HG03558 (cell line): ENCODE results near the gene RPGRIP1L.

Source experiments
- ATAC-seq: cut with Tn5 transposase; IDR thresholded peaks from one replicate; pipeline ENCODE4 v1.9.1; 2021; ENCODE audit warnings: moderate number of reproducible peaks; ENCODE audit not compliant: unreplicated experiment; ENCODE audit errors: extremely low read depth

Gene RPGRIP1L

DNA sequence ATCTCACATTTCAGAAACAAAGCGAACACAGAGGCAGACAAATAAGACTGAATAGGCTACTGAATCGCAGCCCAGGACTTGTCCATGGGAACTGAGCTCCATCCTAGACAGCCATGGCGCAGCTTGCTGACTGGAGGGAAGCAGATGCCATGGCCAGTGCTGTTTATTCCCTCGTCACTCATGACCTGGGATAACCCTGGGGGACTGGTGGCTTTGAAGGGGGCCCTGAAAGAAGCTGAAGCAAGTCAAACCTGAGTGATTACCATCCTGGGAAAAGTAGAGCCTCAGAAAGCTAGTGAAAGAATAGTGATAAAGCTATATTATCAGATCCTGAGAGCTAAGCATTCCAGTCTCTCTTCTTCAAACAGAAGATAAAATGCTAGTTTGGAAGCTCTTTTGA lies 94.1 kb downstream of the RPGRIP1L start:
- no peak for ATAC-seq

GRCh38 chr16:53608094-53608493 lies 95.6 kb downstream of the RPGRIP1L start:
- ATAC-seq, result no peak

GRCh38 chr16:53605831-53606400 lies 97.7 kb downstream of the RPGRIP1L start:
- ATAC-seq, result no peak

- ATAC-seq, result no peak
Measured at GRCh38 chr16:53605356-53605755, 98.3 kb downstream of the RPGRIP1L start.

DNA sequence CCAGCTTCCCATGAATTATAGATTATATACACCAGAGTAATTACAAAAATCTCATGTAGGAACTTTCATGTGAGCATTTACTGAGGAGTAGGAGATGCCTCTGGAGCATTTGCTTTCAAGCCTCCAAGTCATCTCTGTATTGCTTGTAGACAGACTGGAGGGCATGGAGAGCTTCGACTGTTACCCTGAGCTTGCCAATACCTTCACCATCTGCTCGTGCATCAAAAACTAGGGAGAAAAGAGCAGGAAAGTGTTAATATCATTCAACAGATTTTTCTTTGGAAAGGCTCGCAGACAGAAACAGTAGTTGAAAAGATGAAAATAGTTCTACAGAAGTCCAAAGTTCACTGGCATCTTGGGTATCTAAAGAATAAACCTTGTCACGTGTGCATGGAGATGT lies 101.7 kb downstream of the RPGRIP1L start:
- no peak for ATAC-seq

DNA sequence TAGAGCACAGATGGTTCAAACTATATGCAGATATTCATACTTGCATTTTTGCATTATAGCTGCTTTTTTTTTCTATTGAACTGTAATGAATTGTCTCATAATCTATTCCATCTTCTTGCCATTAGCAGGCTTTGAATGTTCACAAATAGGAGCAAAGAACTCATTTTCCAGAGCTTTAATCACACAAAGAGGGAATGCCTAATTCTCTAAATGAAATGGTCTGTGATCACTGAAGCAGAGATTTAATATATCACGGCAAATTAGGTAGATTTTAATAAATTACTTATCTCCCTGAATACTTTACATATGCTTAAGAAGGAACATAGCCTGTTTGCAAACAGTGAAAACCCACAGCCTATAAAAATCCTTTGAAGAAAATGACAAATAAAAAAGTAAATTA lies 103.0 kb downstream of the RPGRIP1L start:
- ATAC-seq, result no peak

GRCh38 chr16:53600126-53600525 lies 103.5 kb downstream of the RPGRIP1L start:
- ATAC-seq, result no peak

DNA sequence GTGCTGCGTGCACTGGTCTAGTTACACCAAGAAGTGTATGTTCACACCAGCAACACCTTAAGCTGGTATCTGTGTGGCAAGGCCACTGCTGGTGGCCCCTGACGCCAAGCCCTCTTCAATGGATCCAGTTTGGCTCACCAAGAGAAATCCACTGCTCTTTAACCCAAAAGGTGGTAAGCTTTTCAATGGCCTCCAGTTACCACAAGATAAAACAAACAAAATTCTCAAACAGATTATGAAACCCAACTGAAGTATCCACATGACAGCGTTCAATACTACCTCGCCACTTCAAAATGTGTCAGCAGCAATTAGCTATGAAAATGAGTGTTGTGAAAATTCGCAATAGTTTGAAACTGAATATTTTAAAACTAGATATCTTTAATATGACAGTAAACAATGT lies 104.1 kb downstream of the RPGRIP1L start:
- no peak for ATAC-seq

- no peak for ATAC-seq
Measured at GRCh38 chr16:53598511-53599275, 105.0 kb downstream of the RPGRIP1L start.

GRCh38 chr16:53597776-53598175 lies 105.9 kb downstream of the RPGRIP1L start:
- no peak for ATAC-seq

DNA sequence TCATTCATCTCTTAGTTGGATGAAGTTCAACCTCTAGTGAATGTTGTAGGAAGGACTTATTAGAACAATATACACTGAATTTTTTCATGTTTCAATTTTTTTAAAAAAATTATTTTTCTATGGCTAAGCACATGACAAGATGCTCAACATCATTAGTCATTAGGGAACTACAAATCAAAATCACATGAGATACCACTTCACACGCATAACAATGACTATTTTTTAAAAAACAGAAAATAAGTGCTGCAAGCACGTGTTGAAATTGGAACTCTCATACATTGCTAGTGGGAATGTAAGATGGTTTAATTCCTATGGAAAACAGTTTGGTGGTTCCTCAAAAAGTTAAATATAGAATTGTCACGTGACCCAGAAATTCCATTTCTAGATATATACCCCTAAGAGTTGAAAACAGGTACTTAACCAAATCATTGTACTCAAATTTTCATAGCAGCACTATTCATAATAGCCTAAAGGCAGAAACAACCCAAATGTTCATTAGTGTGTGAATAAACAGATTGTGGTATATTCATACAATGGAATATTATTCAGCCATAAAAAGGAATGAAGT lies 115.5 kb downstream of the RPGRIP1L start:
- no peak for ATAC-seq

GRCh38 chr16:53583401-53583800 lies 120.3 kb downstream of the RPGRIP1L start:
- ATAC-seq, result no peak

DNA sequence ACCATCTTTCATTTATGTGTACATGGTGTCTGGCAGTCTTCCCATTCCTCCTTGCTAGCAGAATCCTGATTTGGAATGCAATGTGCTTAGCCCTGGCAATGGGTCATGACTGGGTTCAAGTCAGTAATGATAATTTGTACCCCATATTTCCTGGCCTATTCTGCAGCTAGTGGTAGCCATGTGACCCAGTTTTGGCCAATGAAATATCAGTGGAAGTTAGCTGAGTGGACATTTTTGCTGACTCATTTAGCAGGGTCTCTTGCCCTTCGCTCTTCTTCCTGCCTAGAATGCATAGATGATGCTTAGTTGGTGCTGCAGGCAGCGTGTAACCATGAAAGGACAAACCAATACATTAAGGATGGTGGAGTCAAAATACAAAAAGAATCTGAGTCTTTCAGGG lies 121.9 kb downstream of the RPGRIP1L start:
- ATAC-seq, result no peak

GRCh38 chr16:53580038-53580802 lies 123.4 kb downstream of the RPGRIP1L start:
- ATAC-seq, result no peak

DNA sequence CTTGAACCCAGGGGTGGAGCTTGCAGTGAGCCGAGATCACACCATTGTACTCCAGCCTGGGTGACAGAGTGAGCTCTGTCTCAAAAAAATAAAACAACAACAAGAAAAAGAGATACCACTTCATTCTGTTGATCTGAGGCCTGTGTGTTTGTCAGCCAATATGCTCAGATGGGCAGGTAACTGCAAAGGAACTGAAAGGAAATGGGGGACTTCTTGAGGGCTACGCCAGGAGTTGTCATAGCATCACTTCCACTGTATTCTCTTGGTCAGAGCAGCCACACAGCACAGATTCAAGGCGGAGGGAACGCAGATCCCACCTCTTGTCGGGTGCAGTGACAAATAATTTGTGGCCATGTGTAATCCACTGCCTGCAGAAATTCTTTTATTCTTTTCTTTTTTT lies 126.8 kb downstream of the RPGRIP1L start:
- ATAC-seq, result no peak

DNA sequence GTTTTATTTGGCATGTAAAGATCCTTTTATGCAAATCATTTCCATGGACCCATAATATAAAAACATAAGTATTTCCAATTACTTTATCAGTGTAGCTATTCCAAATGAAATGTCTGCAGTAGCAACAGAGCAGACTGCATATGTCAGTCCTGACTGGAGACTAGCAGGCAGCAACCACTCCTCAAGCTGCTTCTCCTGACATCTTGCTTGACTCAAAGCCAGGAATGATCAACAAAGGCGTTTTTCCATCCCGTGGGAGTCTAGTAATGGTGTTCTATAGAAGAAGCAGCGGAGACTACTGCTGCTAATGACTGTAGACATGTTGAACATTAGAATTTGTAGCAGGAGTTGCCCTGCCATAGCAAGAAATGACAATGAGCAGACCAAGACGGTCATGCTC lies 127.4 kb downstream of the RPGRIP1L start:
- no peak for ATAC-seq

DNA sequence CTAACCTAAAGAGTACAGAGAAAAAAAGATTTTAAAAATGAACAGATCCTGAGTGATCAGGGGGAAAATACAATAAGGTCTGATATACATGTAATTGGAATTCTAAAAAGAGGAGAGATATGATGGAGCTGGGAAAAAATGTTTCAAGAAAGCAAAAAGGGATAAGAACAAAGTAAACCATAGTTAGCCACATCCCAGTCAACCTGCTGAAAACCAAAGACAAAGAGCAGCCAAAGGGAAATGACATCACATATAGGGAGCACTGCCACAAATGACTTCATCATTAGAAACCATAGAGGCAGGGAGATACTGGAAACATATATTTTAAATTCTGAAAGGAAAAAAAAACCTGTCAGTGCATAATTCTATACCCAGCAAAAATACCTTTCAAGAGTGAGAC lies 131.9 kb downstream of the RPGRIP1L start:
- no peak for ATAC-seq

DNA sequence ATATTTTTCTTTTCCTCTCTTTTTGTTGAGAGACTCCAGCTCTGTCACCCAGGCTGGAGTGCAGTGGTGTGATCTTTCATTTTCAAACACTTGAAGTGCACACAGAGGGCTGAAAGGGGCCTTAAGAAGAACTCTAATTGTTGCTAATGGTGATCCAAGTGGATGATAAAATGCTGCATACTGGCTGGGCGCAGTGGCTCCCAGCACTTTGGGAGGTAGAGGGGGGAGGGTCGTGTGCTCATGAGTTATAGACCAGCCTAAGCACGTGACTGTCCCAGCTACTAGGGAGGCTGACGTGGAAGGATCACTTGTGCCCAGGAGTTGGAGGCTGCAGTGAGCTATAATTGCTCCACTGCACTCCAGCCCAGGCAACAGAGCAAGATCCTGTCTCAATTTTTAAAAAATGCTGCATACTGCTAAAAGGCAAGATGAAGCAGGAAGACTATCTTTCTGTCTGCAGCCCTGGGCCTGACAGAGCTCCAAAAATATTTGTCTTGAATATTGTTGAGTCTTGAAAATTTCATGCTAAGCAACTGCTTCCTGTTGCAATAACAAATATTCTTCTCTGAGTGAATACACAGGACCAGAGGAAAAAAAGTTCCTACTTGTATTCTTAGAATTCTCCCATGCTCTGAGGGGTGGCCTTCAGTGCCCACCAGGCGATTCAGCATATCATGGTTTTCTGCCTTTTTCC lies 137.0 kb downstream of the RPGRIP1L start:
- ATAC-seq, result no peak

GRCh38 chr16:53565296-53565863 lies 138.3 kb downstream of the RPGRIP1L start:
- no peak for ATAC-seq

- no peak for ATAC-seq
Measured at GRCh38 chr16:53563426-53563825, 140.2 kb downstream of the RPGRIP1L start.
